Measurements from ENCODE around the gene RFTN1. TPM values are rescaled to one million over a fixed set of nuclear protein-coding genes. Genes with fewer than 3 reads are reported as not detected.
A peak's percentile ranks its signal among the peaks of the same experiment; 100 is the strongest.

RFTN1 gene
- total and polyA plus RNA-seq, 2 donors (not counting 1 experiment from before 2014, with no cell fraction given), result 32.4 to 156 TPM

DNA sequence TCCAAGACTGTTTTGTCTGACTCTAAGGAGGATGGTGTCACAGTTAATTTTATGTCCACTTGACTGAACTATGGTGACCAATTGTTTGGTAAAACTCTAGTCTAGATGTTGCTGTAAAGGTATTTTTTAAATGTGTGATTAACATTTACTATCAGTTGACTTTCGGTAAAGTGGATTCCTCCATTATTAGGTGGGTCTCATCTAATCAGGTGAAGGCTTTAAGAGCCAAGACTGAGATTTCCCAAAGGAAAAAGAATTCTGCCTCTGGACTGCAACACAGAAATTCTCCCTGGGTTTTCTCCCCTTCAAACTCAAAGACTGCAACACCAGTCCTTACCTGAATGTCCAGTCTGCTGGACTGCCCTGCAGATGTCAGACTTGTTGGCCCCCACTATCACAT, 129.6 kb downstream of the RFTN1 start:
- ATAC-seq (ENCODE audit: low read depth) (no peak), DNase-seq (no peak)
- Histone ChIP-seq H3K4me1 (ENCODE audit: control insufficient read depth in 2 of 2, insufficient read depth in 2 of 2, low read length in 2 of 2) (peaks cover 27 to 31% of the 10 kb centered on the region in 2 donors), H4K20me1 (ENCODE audit: control insufficient read depth, insufficient read depth, low read length, poor library complexity, severe bottlenecking) (peaks cover 12% of the 10 kb centered on the region), H3K27ac (ENCODE audit: low read length in 2 of 2) (no peak overlapping the region), H3K4me3 (ENCODE audit: control extremely low read depth in 1 of 5, extremely low read depth in 1 of 5, insufficient read depth in 1 of 5, low read depth in 2 of 5, low read length in 4 of 5) (no peak overlapping the region), H3K9me3 (ENCODE audit: control extremely low read depth in 1 of 3, control insufficient read depth in 2 of 3, insufficient read depth in 1 of 3, low read length in 2 of 3) (peaks cover 0 to under 1% (median 0%) of the 10 kb centered on the region in 3 donors), H3K36me3 (replicated peaks in 1 of 2; ENCODE audit: control extremely low read depth in 1 of 2, control insufficient read depth in 1 of 2, extremely low read depth in 1 of 2, insufficient read depth in 2 of 2, low read length in 1 of 2) (peaks cover 4 to 10% of the 10 kb centered on the region in 2 experiments), H3K9ac (ENCODE audit: low read length) (no peak overlapping the region), H2AFZ (ENCODE audit: insufficient read depth, low read depth, low read length, poor library complexity, severe bottlenecking) (no peak overlapping the region), H3K79me2 (ENCODE audit: control insufficient read depth, insufficient read depth, low read length) (peaks cover 89% of the 10 kb centered on the region), H3K4me2 (replicated peaks; ENCODE audit: low read depth, low read length, poor library complexity, severe bottlenecking) (no peak overlapping the region), H3K27me3 (replicated peaks in 1 of 4; ENCODE audit: control extremely low read depth in 1 of 4, control insufficient read depth in 3 of 4, insufficient read depth in 4 of 4, low read length in 3 of 4) (no peaks in the 10 kb centered on the region)
- POLR2A ChIA-PET, result no interaction called here
- CTCF ChIA-PET, result no interaction called here
- intact Hi-C loops (cut with micrococcal nuclease), result no loop called here
- TF ChIP-seq EZH2 (IDR thresholded peaks at IDR 0.05; ENCODE audit: borderline replicate concordance, insufficient read depth, low read depth, low read length, poor library complexity, severe bottlenecking) (no peak), CTCF (IDR thresholded peaks at IDR 0.05) (no peak)
- Mint-ChIP-seq H3K27ac (no peak overlapping the region), H3K4me1 (peaks cover 54% of the 10 kb centered on the region), H3K4me3 (no peak overlapping the region), H3K9me3 (ENCODE audit: insufficient read depth) (no peaks in the 10 kb centered on the region), H3K27me3 (no peaks in the 10 kb centered on the region)
- WGBS (ENCODE audit: insufficient coverage), result no CpG with 5 or more reads among the region's 1 CpG

GRCh38 chr3:16382845-16383244, 130.7 kb downstream of the RFTN1 start:
- DNase-seq (no peak), ATAC-seq (ENCODE audit: low read depth) (no peak)
- 65% methylated on average over 5 of the region's 5 CpGs for WGBS (ENCODE audit: insufficient coverage)
- no peak overlapping the region for H3K4me3 Mint-ChIP-seq
- no peak overlapping the region for H3K27ac Mint-ChIP-seq
- peaks cover 82% of the 10 kb centered on the region for H3K79me2 ChIP-seq (ENCODE audit: control insufficient read depth, insufficient read depth, low read length)
- H4K20me1 ChIP-seq (ENCODE audit: control insufficient read depth, insufficient read depth, low read length, poor library complexity, severe bottlenecking), result peaks cover 8% of the 10 kb centered on the region
- H3K4me2 ChIP-seq (replicated peaks; ENCODE audit: low read depth, low read length, poor library complexity, severe bottlenecking), result no peak overlapping the region
- H3K27me3 ChIP-seq (replicated peaks in 1 of 4; ENCODE audit: control extremely low read depth in 1 of 4, control insufficient read depth in 3 of 4, insufficient read depth in 4 of 4, low read length in 3 of 4), result no peaks in the 10 kb centered on the region
- intact Hi-C loops (cut with micrococcal nuclease), result no loop called here
- H3K9me3 Mint-ChIP-seq (ENCODE audit: insufficient read depth), result no peaks in the 10 kb centered on the region
- no peak overlapping the region for H3K4me3 ChIP-seq (ENCODE audit: control extremely low read depth in 1 of 5, extremely low read depth in 1 of 5, insufficient read depth in 1 of 5, low read depth in 2 of 5, low read length in 4 of 5)
- TF ChIP-seq EZH2 (IDR thresholded peaks at IDR 0.05; ENCODE audit: borderline replicate concordance, insufficient read depth, low read depth, low read length, poor library complexity, severe bottlenecking) (no peak), CTCF (IDR thresholded peaks at IDR 0.05) (no peak)
- CTCF ChIA-PET, result no interaction called here
- peaks cover 37 to 41% of the 10 kb centered on the region in 2 donors for H3K4me1 ChIP-seq (ENCODE audit: control insufficient read depth in 2 of 2, insufficient read depth in 2 of 2, low read length in 2 of 2)
- peaks cover 4 to 10% of the 10 kb centered on the region in 2 experiments for H3K36me3 ChIP-seq (replicated peaks in 1 of 2; ENCODE audit: control extremely low read depth in 1 of 2, control insufficient read depth in 1 of 2, extremely low read depth in 1 of 2, insufficient read depth in 2 of 2, low read length in 1 of 2)
- H3K9me3 ChIP-seq (ENCODE audit: control extremely low read depth in 1 of 3, control insufficient read depth in 2 of 3, insufficient read depth in 1 of 3, low read length in 2 of 3), result peaks cover 0 to 11% (median 5%) of the 10 kb centered on the region in 3 donors
- POLR2A ChIA-PET, result no interaction called here
- peaks cover 58% of the 10 kb centered on the region for H3K4me1 Mint-ChIP-seq
- no peaks in the 10 kb centered on the region for H3K27me3 Mint-ChIP-seq
- peak overlapping the region in 1 of 2 donors; percentile 6 for H3K27ac ChIP-seq (ENCODE audit: low read length in 2 of 2)
- no peak overlapping the region for H3K9ac ChIP-seq (ENCODE audit: low read length)
- no peak overlapping the region for H2AFZ ChIP-seq (ENCODE audit: insufficient read depth, low read depth, low read length, poor library complexity, severe bottlenecking)
